Pancreas (tissue), 10 donors: ENCODE results near the gene SIAH2. TPM values are rescaled to one million over a fixed set of nuclear protein-coding genes. Genes with fewer than 3 reads are reported as not detected.

Source experiments
- ATAC-seq, 4 donors: fragments of 200-7000 bp; cut with Tn5 transposase; one replicate each; pipeline versions ENCODE4 v1.8.0 to v1.9.1; 2020; ENCODE audit warnings: mild to moderate bottlenecking in 4 of 4, moderate library complexity in 4 of 4
- DNase-seq, 6 donors: peaks; one replicate each; pipeline ENCODE4 v3.0.0-alpha.2; 2020
- FAIRE-seq: peaks from 2 replicates; lab custom pipeline; 2012; peaks lifted over from hg19 to GRCh38; lab: Jason Lieb, UNC
- H3K27ac ChIP-seq, 4 donors: fragments of 200-600 bp; sonication (generic); 1 replicate in 3 of 4; 2 replicates in 1 of 4; pipeline versions ENCODE4 v1.5.0 to v1.8.0; 2020
- H3K27me3 ChIP-seq, 4 donors: fragments of 200-600 bp; one replicate each; pipeline ENCODE4 v1.8.0; 2021
- H3K36me3 ChIP-seq, 3 donors: fragments of 200-600 bp; sonication (generic) in 1 of 3; one replicate each; pipeline versions ENCODE4 v1.5.0 to v1.8.0; 2020 to 2021
- H3K4me1 ChIP-seq, 3 donors: fragments of 200-600 bp; one replicate each; pipeline ENCODE4 v1.8.0; 2021
- H3K4me3 ChIP-seq, 4 donors: fragments of 200-600 bp; sonication (generic) in 2 of 4; one replicate each; pipeline versions ENCODE4 v1.5.0 to v1.8.0; 2020 to 2021
- H3K9me3 ChIP-seq, 4 donors: fragments of 200-600 bp; one replicate each; pipeline ENCODE4 v1.8.0; 2021
- CTCF ChIP-seq, 4 donors: fragments of 200-600 bp; sonication (generic) in 3 of 4; IDR thresholded peaks; one replicate each; pipeline versions ENCODE4 v1.5.0 to v1.8.0; 2021; ENCODE audit warnings: antibody characterized with exemption in 4 of 4
- WGBS, 2 donors: extraction: QIAGEN DNeasy Blood & Tissue Kit; methylation state at CpG; one replicate each; pipeline ENCODE4 v1.1.7; 2013; 5-methylcytosine and 5-hydroxymethylcytosine counted together
- intact Hi-C, 3 donors: fragments of 100-400 bp; cut with DNase I; formaldehyde crosslinking; loops; one replicate each; pipeline versions ENCODE4 v1.11.1 to v1.14.2; 2022
- polyA plus RNA-seq, 2 donors: library from polyadenylated mRNA; stranded (reverse); fragments of 200-250 nt; gene quantifications; one replicate each; pipeline ENCODE4 v1.2.3, GENCODE V29; 2013
- total RNA-seq, 6 donors: library from RNA; stranded (reverse); fragmentation: NEBNext Ultra II Directional in 4 of 6; extraction: Animal tissue kit (Norgen Biotek cat#: 25700) in 4 of 6; gene quantifications; one replicate each; pipeline versions ENCODE4 v1.2.1 to v1.2.4, GENCODE V29; 2021 to 2023
- donor health status: healthy with polysubstance abuse.
- donor health status: DM: no; HTN: no; CAD: no; lungs with moderate emphysema.
- donor health status: DM: no; HTN: no; CAD: no.
- donor health status: control.
- donor health status: control.
- donor health status: Bipolar disorder and iron deficiency.
- donor health status: DM: yes; HTN: yes; CAD: no.
- donor health status: DM: no; HTN: no; CAD: no.
- donor health status: DM: no; HTN: no; CAD: no.
- donor health status: DM: yes; HTN: yes; CAD: no.

Gene SIAH2
- total and polyA plus RNA-seq, 8 donors = 5.5 to 14.9 (median 13.1) TPM

GRCh38 chr3:150763841-150764483, 993 bp upstream of the SIAH2 start:
- FAIRE-seq (no peak), ATAC-seq (peak; percentile 57 to 79 (median 68)), DNase-seq (peak; percentile 57 to 84 (median 74))
- TF ChIP-seq CTCF (IDR thresholded peaks at IDR 0.05) = peak in 2 of 4 donors; percentile 19 to 28
- Histone ChIP-seq H3K4me1 (peaks cover 5 to 19% (median 6%) of the 10 kb centered on the region in 3 donors), H3K27ac (peak overlapping the region; percentile 91 to 97 (median 95)), H3K4me3 (peak overlapping the region; percentile 67 to 81 (median 76)), H3K27me3 (no peaks in the 10 kb centered on the region), H3K9me3 (no peaks in the 10 kb centered on the region), H3K36me3 (no peaks in the 10 kb centered on the region)
- intact Hi-C loops = no loop called here
- WGBS, 2 donors = 2 to 3% methylated on average over 27 of the region's 27 CpGs

- intact Hi-C loops = no loop called here
- TF ChIP-seq CTCF (IDR thresholded peaks at IDR 0.05) = no peak
- no peaks in the 10 kb centered on the region for H3K36me3 ChIP-seq
- H3K9me3 ChIP-seq = no peaks in the 10 kb centered on the region
- H3K27me3 ChIP-seq = no peaks in the 10 kb centered on the region
- DNase-seq (peak in 2 of 6 donors; percentile 28 to 71), ATAC-seq (peak in 1 of 4 donors; percentile 30), FAIRE-seq (no peak)
- H3K27ac ChIP-seq = peak overlapping the region; percentile 91 to 97 (median 95)
- 0 to 1% methylated on average over 54 to 76 of the region's 76 CpGs for WGBS, 2 donors
- peaks cover 5 to 20% (median 6%) of the 10 kb centered on the region in 3 donors for H3K4me1 ChIP-seq
- H3K4me3 ChIP-seq = peak overlapping the region; percentile 67 to 81 (median 76)
These were observed 277 bp downstream of the SIAH2 start for GRCh38 chr3:150762662-150763121.

- peak; percentile 52 to 86 (median 68) for DNase-seq
- Histone ChIP-seq H3K27me3 (no peaks in the 10 kb centered on the region), H3K27ac (peak overlapping the region; percentile 91 to 97 (median 95)), H3K36me3 (no peaks in the 10 kb centered on the region), H3K9me3 (no peaks in the 10 kb centered on the region), H3K4me3 (peak overlapping the region; percentile 67 to 81 (median 76)), H3K4me1 (peaks cover 5 to 27% (median 10%) of the 10 kb centered on the region in 3 donors)
- intact Hi-C loops = no loop called here
- FAIRE-seq = no peak
- 0 to 1% methylated on average over 43 to 48 of the region's 48 CpGs for WGBS, 2 donors
- TF ChIP-seq CTCF (IDR thresholded peaks at IDR 0.05) = no peak
- ATAC-seq = peak; percentile 11 to 39 (median 26)
These were observed 923 bp downstream of the SIAH2 start for GRCh38 chr3:150761831-150762661.

GRCh38 chr3:150760431-150761200, 2.4 kb downstream of the SIAH2 start:
- peak overlapping the region in 2 of 4 donors; percentile 93 to 97 for H3K27ac ChIP-seq
- peak overlapping the region in 3 of 4 donors; percentile 76 to 81 (median 77) for H3K4me3 ChIP-seq
- DNase-seq (no peak), ATAC-seq (no peak), FAIRE-seq (no peak)
- H3K36me3 ChIP-seq = no peaks in the 10 kb centered on the region
- 35 to 54% methylated on average over 6 of the region's 6 CpGs for WGBS, 2 donors
- intact Hi-C loops = no loop called here
- H3K9me3 ChIP-seq = no peaks in the 10 kb centered on the region
- H3K4me1 ChIP-seq = peaks cover 5 to 40% (median 21%) of the 10 kb centered on the region in 3 donors
- H3K27me3 ChIP-seq = no peaks in the 10 kb centered on the region
- no peak for TF ChIP-seq CTCF (IDR thresholded peaks at IDR 0.05)
